Naive thymus-derived CD8-positive, alpha-beta T cell (primary cell): Measurements from ENCODE around the gene HMOX2. TPM values are rescaled to one million over a fixed set of nuclear protein-coding genes. Genes with fewer than 3 reads are reported as not detected.

ENCODE experiments used
- ATAC-seq, 2 donors: fragments of 150-1000 bp; cut with Tn5 transposase in 1 of 2; sonication (Bioruptor Pico), chemical (Tn5 transposase) in 1 of 2; 1 replicate in 1 of 2; 2 replicates in 1 of 2; pipeline ENCODE4 v1.10.0; 2021; ENCODE audit warnings: mild to moderate bottlenecking in 2 of 2, moderate library complexity in 2 of 2
- POLR2A ChIA-PET: fragments of 350-600 bp; sonication (Branson Sonifier 250); formaldehyde crosslinking; loops from one replicate; lab custom pipeline; 2021; ENCODE audit warnings: antibody characterized with exemption; lab: Charles Lee
- DNase-seq, 10 donors: peaks; one replicate each; pipeline versions ENCODE4 v3.0.0 to v3.0.0-alpha.2; 2020 to 2022
- H3K27ac Mint-ChIP-seq, 10 donors: one replicate each; pipeline ENCODE4 v1.8.0; 2020 to 2022; ENCODE audit warnings: mild to moderate bottlenecking in 10 of 10, mixed read lengths in 10 of 10, moderate library complexity in 4 of 10, inconsistent platforms in 1 of 10
- H3K27me3 Mint-ChIP-seq, 5 donors: one replicate each; pipeline ENCODE4 v1.8.0; 2021 to 2022; ENCODE audit warnings: mixed read lengths in 5 of 5
- H3K36me3 Mint-ChIP-seq, 3 donors: one replicate each; pipeline ENCODE4 v1.8.0; 2020 to 2022; ENCODE audit warnings: mixed read lengths in 3 of 3, mild to moderate bottlenecking in 2 of 3, inconsistent platforms in 1 of 3
- H3K4me1 Mint-ChIP-seq, 4 donors: one replicate each; pipeline ENCODE4 v1.8.0; 2021 to 2022; ENCODE audit warnings: mixed read lengths in 4 of 4
- H3K4me3 Mint-ChIP-seq, 10 donors: one replicate each; pipeline ENCODE4 v1.8.0; 2020 to 2022; ENCODE audit warnings: mild to moderate bottlenecking in 10 of 10, mixed read lengths in 10 of 10, moderate library complexity in 6 of 10, inconsistent platforms in 1 of 10
- H3K9me3 Mint-ChIP-seq, 9 donors: one replicate each; pipeline ENCODE4 v1.8.0; 2020 to 2022; ENCODE audit warnings: mixed read lengths in 9 of 9, mild to moderate bottlenecking in 3 of 9, inconsistent platforms in 1 of 9, moderate library complexity in 1 of 9
- polyA plus RNA-seq, 3 donors: library from polyadenylated mRNA; unstranded; fragments of 300-500 nt; fragmentation: Illumina TruSeq; gene quantifications; one replicate each; pipeline ENCODE4 v1.2.3, GENCODE V29; 2021
- total RNA-seq, 8 experiments: library from RNA in 2 of 8; stranded (reverse) in 2 of 8; gene quantifications; one replicate each; pipeline ENCODE4 v1.2.3 and lab custom pipeline; 2021 to 2026

HMOX2 gene
- total and polyA plus RNA-seq, 5 experiments from 2014 or later: 64.3 to 210 (median 123) TPM

GRCh38 chr16:4548124-4548523, 71.9 kb downstream of the HMOX2 start:
- no peaks in the 10 kb centered on the region for H3K27me3 Mint-ChIP-seq
- H3K36me3 Mint-ChIP-seq: no peaks in the 10 kb centered on the region
- peaks cover 2 to 9% (median 6%) of the 10 kb centered on the region in 4 donors for H3K4me1 Mint-ChIP-seq
- POLR2A ChIA-PET: interaction anchor here (0.6 to 4.1 kb wide), 8 partner anchors 9 to 131 kb away, joined by 3 to 25 read pairs (median 8); partner anchors contain the start of genes CDIP1, CORO7, HMOX2 and NMRAL1
- H3K4me3 Mint-ChIP-seq: no peak overlapping the region
- ATAC-seq (no peak), DNase-seq (no peak)
- peak overlapping the region in 2 of 10 donors; percentile 60 to 70 for H3K27ac Mint-ChIP-seq
- no peaks in the 10 kb centered on the region for H3K9me3 Mint-ChIP-seq

- peak overlapping the region in 2 of 10 donors; percentile 26 to 70 for H3K27ac Mint-ChIP-seq
- ATAC-seq (no peak), DNase-seq (no peak)
- no peaks in the 10 kb centered on the region for H3K27me3 Mint-ChIP-seq
- H3K36me3 Mint-ChIP-seq: no peaks in the 10 kb centered on the region
- POLR2A ChIA-PET: interaction anchor here (3.4 to 4.1 kb wide), 2 partner anchors 45 to 74 kb away, joined by 25 read pairs; partner anchors contain the start of genes HMOX2 and NMRAL1
- no peak overlapping the region for H3K4me3 Mint-ChIP-seq
- no peaks in the 10 kb centered on the region for H3K9me3 Mint-ChIP-seq
- H3K4me1 Mint-ChIP-seq: peaks cover 2 to 9% (median 6%) of the 10 kb centered on the region in 4 donors
Measured at GRCh38 chr16:4550591-4550990, 74.4 kb downstream of the HMOX2 start.

- Mint-ChIP-seq H3K36me3 (no peaks in the 10 kb centered on the region), H3K4me1 (peaks cover 2 to 9% (median 6%) of the 10 kb centered on the region in 4 donors), H3K27ac (peak overlapping the region in 1 of 10 donors; percentile 70), H3K4me3 (no peak overlapping the region), H3K9me3 (no peaks in the 10 kb centered on the region), H3K27me3 (no peaks in the 10 kb centered on the region)
- no peak for ATAC-seq
- POLR2A ChIA-PET: interaction anchor here (0.7 kb wide), 1 partner anchor 33 kb away, joined by 7 read pairs; no protein-coding TSS in a partner anchor
- DNase-seq: no peak
Measured at GRCh38 chr16:4552541-4552940, 76.3 kb downstream of the HMOX2 start.

- Mint-ChIP-seq H3K27ac (peak within 1 kb of the TSS in 1 of 10 donors; percentile 67), H3K4me3 (no peak within 1 kb of the TSS), H3K9me3 (no peaks in the 10 kb centered on the region), H3K4me1 (no peaks in the 10 kb centered on the region), H3K27me3 (no peaks in the 10 kb centered on the region), H3K36me3 (no peaks in the 10 kb centered on the region)
- ATAC-seq (no peak), DNase-seq (no peak)
- POLR2A ChIA-PET: interaction anchor here (0.6 kb wide), 2 partner anchors 30 to 159 kb away, joined by 3 to 4 read pairs; no protein-coding TSS in a partner anchor
Measured at GRCh38 chr16:4556112-4556511, 79.9 kb downstream of the HMOX2 start, which contains the start of gene C16orf96. Gene C16orf96 (plus strand): TSS chr16:4556340. CDS start chr16:4556490, 150 bp downstream.

GRCh38 chr16:4556580-4556979, 80.4 kb downstream of the HMOX2 start:
- Mint-ChIP-seq H3K27me3 (no peaks in the 10 kb centered on the region), H3K27ac (no peak overlapping the region), H3K36me3 (no peaks in the 10 kb centered on the region), H3K4me1 (no peaks in the 10 kb centered on the region), H3K4me3 (no peak overlapping the region), H3K9me3 (no peaks in the 10 kb centered on the region)
- ATAC-seq: no peak
- POLR2A ChIA-PET: interaction anchor here (0.6 kb wide), 1 partner anchor 160 kb away, joined by 3 read pairs; no protein-coding TSS in a partner anchor
- DNase-seq: no peak

- no peaks in the 10 kb centered on the region for H3K27me3 Mint-ChIP-seq
- POLR2A ChIA-PET: interaction anchor here (0.7 kb wide), 1 partner anchor 8 kb away, joined by 4 read pairs; no protein-coding TSS in a partner anchor
- ATAC-seq (no peak), DNase-seq (no peak)
- no peaks in the 10 kb centered on the region for H3K36me3 Mint-ChIP-seq
- no peaks in the 10 kb centered on the region for H3K9me3 Mint-ChIP-seq
- no peak overlapping the region for H3K27ac Mint-ChIP-seq
- no peaks in the 10 kb centered on the region for H3K4me1 Mint-ChIP-seq
- no peak overlapping the region for H3K4me3 Mint-ChIP-seq
Measured at GRCh38 chr16:4557973-4558372, 81.8 kb downstream of the HMOX2 start.

Other genes with a start within 250 kb of the HMOX2 start
- not detected for gene SRL, start 234.3 kb upstream of the HMOX2 start, total RNA-seq
- gene SRL, start 234.3 kb upstream of the HMOX2 start, polyA plus RNA-seq: not detected
- 10 to 100 TPM; 32.6 to 39.8 TPM for gene TFAP4, start 203.4 kb upstream of the HMOX2 start, total RNA-seq
- gene TFAP4, start 203.4 kb upstream of the HMOX2 start, polyA plus RNA-seq: 1 to 10 TPM in 2 of 3 donors, under 1 TPM in 1; 0.84 to 3.0 (median 1.3) TPM
- under 1 TPM in 1 of 2 experiments, not detected in 1; 0.10 TPM for gene GLIS2, start 160.3 kb upstream of the HMOX2 start, total RNA-seq
- not detected for gene GLIS2, start 160.3 kb upstream of the HMOX2 start, polyA plus RNA-seq
- gene PAM16, start 125.1 kb upstream of the HMOX2 start, total RNA-seq: 10 to 100 TPM; 40.9 to 46.1 TPM
- 10 to 100 TPM; 33.6 to 44.4 (median 39.3) TPM for gene PAM16, start 125.1 kb upstream of the HMOX2 start, polyA plus RNA-seq
- under 1 TPM; 0.30 to 0.34 TPM for gene VASN, start 104.5 kb upstream of the HMOX2 start, total RNA-seq
- gene VASN, start 104.5 kb upstream of the HMOX2 start, polyA plus RNA-seq: under 1 TPM in 1 of 3 donors, not detected in 2; 0.12 TPM
- gene CORO7, start 59.8 kb upstream of the HMOX2 start, total RNA-seq: 100 to 1,000 TPM; 161 to 169 TPM
- 10 to 100 TPM; 44.6 to 79.9 (median 45.5) TPM for gene CORO7, start 59.8 kb upstream of the HMOX2 start, polyA plus RNA-seq
- gene DNAJA3, start 50.5 kb upstream of the HMOX2 start, total RNA-seq: 10 to 100 TPM; 70.6 to 71.3 TPM
- 10 to 100 TPM; 43.4 to 64.8 (median 45.2) TPM for gene DNAJA3, start 50.5 kb upstream of the HMOX2 start, polyA plus RNA-seq
- gene NMRAL1, start 1.8 kb upstream of the HMOX2 start, total RNA-seq: 10 to 100 TPM; 53.7 to 63.1 TPM
- gene NMRAL1, start 1.8 kb upstream of the HMOX2 start, polyA plus RNA-seq: 10 to 100 TPM; 52.3 to 67.9 (median 62.9) TPM
- gene CDIP1, start 62.4 kb downstream of the HMOX2 start, total RNA-seq: 10 to 100 TPM; 23.4 to 25.5 TPM
- gene CDIP1, start 62.4 kb downstream of the HMOX2 start, polyA plus RNA-seq: 10 to 100 TPM; 18.2 to 25.3 (median 25.0) TPM
- gene C16orf96, start 79.9 kb downstream of the HMOX2 start, total RNA-seq: under 1 TPM; 0.38 to 0.52 TPM
- gene C16orf96, start 79.9 kb downstream of the HMOX2 start, polyA plus RNA-seq: under 1 TPM in 2 of 3 donors, not detected in 1; 0.07 to 0.08 TPM
- 10 to 100 TPM; 26.0 to 27.4 TPM for gene UBALD1, start 138.5 kb downstream of the HMOX2 start, total RNA-seq
- gene UBALD1, start 138.5 kb downstream of the HMOX2 start, polyA plus RNA-seq: 1 to 10 TPM; 2.5 to 3.9 (median 2.7) TPM
- gene MGRN1, start 148.4 kb downstream of the HMOX2 start, total RNA-seq: 10 to 100 TPM; 66.4 to 70.5 TPM
- gene MGRN1, start 148.4 kb downstream of the HMOX2 start, polyA plus RNA-seq: 1 to 10 TPM; 4.5 to 5.8 (median 5.6) TPM
- gene NUDT16L1, start 217.2 kb downstream of the HMOX2 start, total RNA-seq: 10 to 100 TPM; 56.7 to 59.3 TPM
- gene NUDT16L1, start 217.2 kb downstream of the HMOX2 start, polyA plus RNA-seq: 100 to 1,000 TPM in 2 of 3 donors, 10 to 100 TPM in 1; 90.0 to 131 (median 119) TPM